GM19463 (cell line): ENCODE measurements around the gene CENPP.
"Not testable (repeated sequence)": the region's sequence is repeated elsewhere in the genome, so short reads cannot be mapped to it uniquely, and the experiment has no call there.

Experiments
- ATAC-seq: cut with Tn5 transposase; IDR thresholded peaks from one replicate; pipeline ENCODE4 v1.9.1; 2021; ENCODE audit warnings: mild to moderate bottlenecking, moderate library complexity; ENCODE audit not compliant: unreplicated experiment

Gene CENPP

DNA sequence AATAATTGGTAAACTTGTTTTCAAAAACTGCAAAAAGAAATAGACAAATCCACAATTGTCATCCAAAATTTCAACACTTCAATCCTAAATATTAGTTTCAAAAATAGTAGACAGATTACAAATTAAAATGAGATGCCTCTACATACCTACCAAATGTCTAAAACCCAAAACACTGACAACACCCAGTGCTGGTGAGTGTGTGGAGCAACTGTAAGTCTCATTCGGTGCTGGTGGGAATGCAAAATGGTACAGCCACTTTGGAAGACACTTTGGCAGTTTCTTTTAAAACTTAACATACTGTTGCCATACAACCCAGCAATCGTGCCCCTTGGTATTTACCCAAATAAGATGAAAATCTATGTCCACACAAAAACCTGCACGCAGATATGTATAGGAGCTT lies 203.4 kb downstream of the CENPP start:
- no peak for ATAC-seq

DNA sequence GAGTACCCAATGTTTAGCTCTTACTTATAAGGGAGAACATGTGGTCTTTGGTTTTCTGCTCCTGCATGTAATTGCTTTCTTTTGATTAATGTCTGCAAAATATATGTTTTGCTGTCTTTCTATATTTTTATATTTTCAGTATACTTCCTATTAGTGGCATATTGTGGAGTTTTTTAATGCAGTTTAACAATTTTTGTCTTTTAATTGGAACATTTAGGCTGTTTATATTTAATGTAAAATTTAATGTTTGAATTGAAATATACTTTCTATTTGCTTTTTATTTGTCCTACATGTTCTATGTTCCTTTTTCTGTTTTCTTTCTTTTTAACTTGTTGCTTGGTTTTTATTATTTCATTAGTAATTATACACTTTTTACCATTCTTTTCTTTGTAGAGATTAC lies 205.1 kb downstream of the CENPP start:
- no peak for ATAC-seq

DNA sequence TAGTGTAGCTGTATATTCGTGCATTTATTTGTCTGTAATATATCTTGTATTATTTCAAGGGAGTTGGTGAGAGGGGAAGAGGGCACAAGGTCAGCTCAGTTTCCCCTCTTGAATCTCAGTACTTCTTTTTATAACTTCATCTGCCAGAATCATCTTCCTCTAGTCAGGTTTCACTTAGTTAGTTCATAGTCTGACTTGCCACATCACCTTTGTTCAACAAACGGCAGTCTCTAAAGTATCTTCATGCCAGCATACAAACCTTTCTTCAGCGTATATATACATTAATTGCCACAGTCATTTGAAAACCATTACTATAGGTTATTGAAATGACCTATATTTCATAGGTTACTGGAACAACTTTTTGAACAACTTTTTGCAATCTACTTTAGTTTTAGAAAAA lies 208.5 kb downstream of the CENPP start:
- ATAC-seq, result no peak

DNA sequence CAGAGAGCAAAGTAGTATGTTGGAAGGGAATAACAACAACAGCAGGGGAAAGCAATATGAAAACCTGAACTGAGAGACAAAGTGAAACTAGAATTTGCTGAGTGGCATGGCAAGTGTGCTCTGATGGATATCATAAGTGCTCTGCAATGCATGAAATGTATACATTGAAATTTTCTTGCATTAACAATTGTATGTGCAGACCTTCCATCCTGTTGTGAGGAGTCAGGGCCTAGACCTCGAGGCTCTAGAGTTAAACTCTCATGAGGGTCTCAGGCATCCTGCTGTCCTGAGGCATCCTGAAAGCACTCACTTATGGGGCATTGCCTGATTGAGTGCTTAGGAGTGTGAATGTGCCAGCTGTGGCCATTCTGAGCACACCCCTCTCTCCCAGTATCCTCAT lies 208.9 kb downstream of the CENPP start:
- ATAC-seq, result no peak

DNA sequence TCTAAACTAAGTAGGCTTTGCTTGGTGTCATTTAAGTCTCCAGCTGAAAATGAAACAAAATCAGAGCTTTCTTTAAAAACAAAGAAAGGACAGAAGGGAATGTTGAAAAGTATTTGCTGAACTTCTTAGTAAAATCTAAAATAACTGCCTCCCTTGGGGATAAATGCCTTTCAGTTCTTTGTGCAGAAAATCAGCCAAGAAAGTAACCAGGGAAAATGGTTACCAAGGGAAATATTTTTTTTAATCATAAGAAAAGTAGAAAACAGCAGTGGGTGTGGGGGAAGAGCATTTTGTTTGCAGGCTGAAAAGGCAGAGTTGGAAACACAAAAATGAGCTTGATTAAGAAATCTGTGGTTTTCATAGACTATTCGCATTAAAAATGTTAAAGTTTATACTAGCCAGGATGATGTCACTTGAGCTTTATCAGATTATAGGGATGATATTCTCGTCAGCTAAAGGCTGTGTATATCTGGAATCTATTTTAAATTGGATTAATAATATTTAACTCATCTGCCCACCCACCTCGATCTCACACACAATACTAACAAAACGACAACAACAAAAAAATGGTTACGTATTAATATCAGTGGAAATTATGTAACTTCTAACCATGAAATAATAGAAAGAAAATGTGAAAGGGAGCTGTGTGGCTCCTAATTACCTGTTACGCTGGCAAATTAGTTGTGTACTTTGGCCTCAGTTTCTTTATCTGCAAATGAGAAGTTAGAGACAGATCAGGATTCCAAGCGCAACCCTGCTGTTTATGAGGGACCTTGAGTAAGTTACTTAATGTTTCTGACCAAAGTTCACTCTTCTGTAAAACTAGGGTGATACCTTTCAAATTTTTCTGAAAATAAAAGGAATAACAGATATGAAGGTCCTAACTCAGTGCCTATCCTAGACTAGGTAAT lies 210.4 kb downstream of the CENPP start, which contains the start of gene ECM2:
Gene ECM2 (minus strand): TSS at position 51 of the 911 bp plus-strand sequence. CDS start 13,124 bp downstream, outside the sequence.
- no peak for ATAC-seq

DNA sequence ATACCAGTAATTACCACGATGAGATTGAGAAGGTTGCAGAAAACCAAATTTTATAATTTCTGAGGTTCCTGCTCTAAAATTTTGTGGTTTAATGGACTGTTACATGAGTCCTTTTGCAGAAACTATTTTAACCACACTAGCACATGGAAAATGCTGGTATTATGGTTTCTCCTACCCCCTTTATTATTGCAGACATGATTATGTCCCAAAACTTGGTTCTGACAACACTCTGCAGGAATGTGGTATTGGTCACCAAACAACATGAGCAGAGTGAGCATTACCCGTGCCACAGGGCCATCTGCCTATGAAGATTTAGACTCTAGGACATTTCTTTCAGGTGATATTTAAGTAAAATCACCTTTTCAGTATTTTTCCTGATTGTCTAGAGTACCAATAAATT lies 212.8 kb downstream of the CENPP start:
- no peak for ATAC-seq

DNA sequence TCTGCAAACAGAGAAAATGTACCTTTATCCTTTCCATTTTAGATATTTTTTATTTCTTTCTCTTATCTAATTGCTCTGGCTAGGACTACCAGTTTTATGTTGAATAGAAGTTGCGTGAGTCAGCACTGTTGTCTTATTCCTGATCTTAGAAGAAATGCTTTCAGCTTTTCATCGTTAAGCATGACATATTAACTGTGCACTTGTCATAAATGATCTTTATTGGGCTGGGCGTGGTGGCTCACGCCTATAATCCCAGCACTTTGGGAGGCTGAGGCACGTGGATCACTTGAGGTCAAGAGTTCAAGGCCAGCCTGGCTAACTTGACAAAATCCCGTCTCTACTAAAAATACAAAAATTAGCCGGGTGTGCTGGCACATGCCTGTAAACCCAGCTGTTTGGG lies 218.2 kb downstream of the CENPP start:
- no peak for ATAC-seq

DNA sequence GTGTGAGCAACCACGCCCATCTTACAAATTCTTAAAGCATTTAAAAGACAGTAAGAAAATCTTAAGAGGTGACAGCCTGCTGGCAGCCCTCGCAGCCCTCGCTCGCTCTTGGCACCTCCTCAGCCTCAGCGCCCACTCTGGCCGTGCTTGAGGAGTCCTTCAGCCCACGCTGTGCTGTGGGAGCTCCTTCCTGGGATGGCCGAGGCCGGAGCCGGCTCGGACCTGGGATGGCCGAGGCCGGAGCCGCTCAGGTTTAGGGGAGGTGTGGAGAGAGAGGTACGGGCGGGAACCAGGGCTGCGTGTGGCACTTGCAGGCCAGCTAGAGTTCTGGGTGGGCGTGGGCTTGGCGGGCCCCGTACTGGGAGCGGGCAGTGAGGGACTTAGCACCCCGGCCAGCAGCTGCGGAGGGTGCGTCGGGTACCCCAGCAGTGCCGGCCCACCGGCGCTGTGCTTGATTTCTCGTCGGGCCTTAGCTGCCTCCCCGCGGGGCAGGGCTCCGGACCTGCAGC lies 219.3 kb downstream of the CENPP start:
- ATAC-seq, result no peak

DNA sequence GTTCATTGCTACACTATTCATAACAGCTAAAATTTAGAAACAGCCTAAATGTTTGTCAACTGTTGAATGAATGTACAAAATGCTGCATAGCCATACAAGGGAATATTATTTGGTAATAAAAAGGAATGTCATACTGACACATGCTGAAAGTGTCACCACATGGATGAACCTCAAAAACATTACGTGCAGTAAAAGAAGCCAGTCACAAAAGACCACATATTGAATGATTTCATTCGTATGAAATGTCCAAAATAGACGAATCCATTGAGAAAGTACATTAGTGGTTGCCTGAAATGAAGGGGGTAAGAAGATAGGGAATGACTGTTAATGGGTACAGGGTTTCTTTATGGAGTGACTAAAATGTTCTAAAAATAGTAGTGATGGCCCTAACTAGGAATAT lies 221.6 kb downstream of the CENPP start:
- ATAC-seq, result no peak

DNA sequence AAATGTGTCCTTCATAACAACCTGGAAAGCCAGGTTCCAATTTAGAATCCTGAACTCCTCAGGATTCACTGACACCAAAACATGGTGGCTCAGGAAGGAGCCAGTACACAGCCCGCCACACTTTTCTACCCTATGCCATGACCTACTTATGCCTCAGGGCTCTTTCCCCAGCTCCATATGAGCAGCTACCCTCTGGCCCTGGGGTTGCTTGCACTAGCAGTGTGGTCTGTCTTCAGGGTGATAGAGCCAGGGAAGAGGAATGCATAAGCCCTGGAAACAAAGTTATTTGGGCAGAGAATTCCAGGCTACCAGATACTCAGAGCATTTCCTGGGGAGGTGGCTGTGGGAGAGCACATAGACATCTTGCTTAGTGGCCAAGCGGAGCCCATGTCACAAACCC lies 225.0 kb downstream of the CENPP start:
- no peak for ATAC-seq

DNA sequence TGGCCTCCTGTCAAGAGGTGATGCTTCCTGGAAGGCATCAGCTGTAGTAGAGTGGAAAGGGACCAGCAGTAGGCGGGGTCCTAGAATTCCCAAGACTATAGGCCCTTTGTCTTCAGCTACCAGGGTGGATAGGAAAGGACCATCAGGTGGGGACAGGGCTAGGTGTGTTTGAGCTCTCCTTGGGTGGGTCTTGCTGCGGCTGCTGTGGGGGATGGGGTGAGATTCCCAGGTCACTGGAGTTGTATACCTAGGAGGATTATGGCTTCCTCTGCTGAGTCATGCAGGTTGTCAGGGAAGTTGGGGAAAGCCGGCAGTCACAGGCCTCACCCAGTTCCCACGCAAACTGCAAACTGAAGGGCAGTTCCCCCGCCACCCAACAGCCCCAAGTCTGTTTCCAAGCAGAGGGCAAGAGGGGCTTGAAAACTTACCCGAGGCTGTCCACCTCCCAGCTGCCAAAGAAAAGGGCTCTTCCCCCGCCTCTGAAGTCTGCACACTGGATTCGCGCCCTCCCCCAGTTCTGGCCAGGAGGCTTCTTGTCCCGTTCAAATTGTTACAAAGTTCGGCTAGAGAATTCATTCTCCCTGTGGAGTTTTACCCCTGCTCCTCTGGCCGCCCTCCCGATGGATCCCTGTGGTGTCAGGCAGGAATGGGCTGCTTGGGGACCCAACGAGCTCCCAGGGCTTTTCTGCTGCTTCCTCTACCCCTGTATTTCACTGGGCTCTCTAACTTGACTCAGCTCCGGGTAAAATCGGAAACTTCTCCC lies 233.0 kb downstream of the CENPP start:
- ATAC-seq, result no peak

DNA sequence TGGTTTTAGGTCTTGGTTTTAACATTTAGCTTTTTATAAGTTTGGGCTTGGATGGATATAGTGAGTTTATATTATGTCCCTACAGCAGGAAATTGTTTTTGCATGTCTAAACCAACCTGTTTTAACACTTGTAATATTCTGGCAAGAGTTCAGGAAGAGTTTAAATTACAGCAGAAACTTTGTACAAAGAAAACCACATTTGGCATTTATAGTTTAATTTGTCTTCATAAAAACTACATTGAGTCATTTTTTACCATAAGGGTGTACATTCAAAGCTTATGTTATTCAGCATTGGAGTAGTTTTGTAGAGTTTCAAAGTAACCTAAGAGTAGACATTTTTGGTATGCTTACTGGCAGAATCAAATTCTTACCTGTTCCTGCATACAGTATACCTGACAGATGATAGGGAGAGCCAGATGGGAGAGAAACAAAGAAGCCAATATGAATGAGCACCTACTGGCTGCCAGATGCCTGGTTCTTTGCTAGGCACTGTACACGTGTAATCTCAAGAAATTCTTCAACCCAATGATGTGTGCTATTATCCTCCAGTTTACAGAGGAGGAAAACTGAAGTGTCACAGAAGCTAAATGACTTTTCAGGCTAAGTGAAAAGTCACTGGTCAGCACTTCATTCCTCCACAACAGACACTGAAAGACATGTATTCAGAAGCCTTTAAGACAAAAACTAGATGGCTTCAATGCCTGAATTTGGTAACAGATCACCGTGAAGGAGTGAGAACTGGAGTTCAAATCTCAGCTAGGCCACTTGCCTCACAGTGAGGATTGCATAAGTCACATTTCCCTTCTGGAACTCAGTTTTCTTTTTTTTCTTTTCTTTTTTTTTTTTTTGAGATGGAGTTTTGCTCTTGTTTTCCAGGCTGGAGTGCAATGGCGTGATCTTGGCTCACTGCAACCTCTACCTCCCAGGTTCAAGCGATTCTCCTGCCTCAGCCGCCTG lies 235.9 kb downstream of the CENPP start:
- no peak for ATAC-seq

DNA sequence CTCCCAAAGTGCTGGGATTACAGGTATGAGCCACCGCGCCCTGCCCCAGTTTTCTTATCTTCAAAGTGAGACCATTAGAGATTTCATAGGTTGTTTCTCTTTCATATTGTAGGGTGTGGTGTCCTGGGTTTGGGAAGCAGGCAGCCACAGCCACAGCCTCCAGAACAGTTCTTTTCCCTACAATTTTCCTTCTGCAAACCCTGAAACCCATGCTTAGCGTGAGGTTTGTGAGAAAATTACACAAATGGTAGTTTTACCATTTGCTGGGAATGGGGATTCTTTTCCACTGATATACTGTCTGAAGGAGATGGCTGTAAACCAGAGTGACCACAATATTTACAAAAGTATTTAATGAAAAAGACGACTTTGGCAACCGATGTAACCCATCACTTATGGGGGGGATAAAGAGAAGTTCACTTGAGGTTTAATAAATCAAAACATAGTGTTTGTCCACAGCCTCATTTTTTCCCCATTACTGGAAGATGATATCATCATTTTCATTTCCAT lies 236.8 kb downstream of the CENPP start:
- no peak for ATAC-seq

DNA sequence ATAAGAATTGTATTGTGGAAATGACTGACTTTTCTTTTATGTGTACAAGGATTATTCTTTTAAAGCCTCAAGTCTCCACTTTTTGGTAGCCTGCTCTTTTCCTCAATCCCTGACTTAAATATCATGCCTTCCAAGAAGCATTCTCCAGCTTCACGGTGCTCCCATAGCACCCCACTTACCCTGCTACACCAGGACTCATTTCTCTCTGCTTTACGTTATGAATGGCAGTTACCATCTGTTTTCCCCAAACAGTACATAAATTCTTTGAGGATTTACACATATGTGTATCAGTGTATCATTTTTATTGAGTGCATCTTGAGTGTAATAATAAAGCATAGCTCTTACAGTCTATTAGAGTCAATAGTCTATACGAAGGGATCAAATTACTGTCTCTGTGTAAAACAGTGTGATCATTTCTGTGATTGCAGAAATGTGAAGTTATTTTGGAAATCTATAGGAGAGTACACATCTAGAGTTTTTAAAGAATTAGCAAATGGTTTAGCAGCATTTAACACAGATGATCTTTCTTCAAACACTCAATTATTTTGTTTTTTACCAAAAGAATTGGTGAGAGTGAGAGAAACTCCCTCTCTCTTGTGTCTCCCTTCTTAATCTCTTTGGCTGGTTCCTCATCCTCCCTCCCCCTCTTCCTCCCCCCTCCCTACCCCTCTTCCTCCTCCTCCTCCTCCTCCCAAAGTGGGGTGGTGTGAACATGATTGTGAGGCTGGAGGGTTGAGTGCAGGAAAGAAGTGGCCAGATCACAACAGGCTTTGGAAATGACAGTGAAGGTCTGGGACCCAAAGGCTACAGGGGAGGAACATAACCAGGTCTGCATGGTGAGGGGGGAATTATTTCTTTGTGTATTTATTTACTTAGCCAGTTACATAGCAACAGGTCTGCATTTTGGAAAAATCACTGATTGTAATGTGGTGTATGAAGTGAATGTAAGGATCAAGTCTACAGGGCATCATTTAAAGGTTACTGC lies 237.7 kb downstream of the CENPP start:
- ATAC-seq, result no peak

DNA sequence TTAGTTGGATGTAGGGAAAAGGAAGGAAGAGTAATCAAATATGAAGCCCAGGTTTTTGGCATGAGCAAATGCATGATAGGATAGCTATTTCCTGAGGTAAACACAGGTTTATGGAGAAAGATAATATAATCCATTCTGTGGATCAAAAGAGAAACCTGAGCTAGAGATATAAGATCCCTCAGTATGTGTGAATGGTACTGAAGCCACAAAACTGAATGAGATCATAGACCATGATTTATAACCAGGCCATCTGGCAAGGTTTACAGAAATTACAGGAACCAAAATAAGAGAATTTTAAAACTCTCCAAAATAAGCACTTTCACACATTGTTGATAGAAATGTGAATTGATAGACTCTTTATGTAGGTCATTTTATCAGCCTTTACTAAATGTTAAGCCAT lies 238.8 kb downstream of the CENPP start:
- ATAC-seq, result no peak

DNA sequence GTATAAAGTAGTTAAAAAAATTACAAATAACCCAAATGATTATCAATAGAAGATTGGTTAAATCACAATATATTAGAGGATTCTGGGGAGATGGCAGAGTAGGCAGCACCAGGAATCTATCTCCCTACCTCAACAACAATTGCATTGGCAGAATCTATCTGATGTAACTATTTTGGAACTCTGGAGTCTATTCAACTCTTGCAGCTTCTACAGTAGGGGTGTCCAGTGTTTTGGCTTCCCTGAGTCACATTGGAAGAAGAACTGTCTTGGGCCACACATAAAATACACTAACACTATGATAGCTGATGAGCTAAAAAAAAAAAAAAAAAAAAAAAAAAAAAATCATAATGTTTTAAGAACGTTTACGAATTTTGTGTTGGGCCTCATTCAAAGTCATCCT lies 239.2 kb downstream of the CENPP start:
- no peak for ATAC-seq

DNA sequence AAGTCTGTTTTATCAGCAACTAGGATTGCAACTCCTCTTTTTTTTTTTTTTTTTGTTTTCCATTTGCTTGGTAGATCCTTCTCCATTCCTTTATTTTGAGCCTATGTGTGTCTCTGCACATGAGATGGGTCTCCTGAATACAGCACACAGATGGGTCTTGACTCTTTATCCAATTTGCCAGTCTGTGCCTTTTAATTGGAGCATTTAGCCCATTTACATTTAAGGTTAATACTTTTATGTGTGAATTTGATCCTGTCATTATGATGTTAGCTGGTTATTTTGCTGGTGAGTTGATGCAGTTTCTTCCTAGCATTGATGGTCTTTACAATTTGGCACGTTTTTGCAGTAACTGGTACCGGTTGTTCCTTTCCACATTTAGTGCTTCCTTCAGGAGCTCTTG lies 246.1 kb downstream of the CENPP start:
- not testable (repeated sequence) for ATAC-seq

DNA sequence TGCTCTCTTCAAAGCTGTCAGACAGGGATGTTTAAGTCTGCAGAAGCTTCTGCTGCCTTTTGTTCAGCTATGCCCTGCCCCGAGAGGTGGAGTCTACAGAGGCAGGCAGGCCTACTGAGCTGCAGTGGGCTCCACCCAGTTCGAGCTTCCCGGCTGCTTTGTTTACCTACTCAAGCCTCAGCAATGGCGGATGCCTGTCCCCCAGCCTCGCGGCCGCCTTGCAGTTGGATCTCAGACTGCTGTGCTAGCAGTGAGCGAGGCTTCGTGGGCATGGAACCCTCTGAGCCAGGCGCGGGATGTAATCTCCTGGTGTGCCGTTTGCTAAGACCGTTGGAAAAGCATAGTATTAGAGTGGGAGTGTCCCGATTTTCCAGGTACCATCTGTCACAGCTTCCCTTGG lies 247.9 kb downstream of the CENPP start:
- not testable (repeated sequence) for ATAC-seq

DNA sequence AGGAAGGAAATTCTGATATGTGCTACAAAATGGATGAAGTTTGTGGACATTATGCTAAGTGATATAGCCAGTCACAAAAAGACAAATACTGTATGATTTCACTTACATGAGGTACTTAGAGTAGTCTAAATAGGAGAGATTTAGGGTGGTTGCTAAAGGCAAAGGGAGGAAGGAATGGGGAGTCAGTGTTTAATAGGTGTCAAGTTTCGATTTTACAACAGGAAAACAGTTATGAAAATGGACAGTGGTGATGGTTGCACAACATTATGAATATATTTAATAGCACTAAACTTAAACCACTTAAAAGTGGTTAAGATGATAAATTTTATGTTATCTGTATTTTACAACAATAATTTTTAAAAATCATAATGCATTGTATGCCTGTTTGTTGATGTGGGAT lies 250.4 kb downstream of the CENPP start:
- no peak for ATAC-seq
